ENCODE results near the gene NPAS3. TPM values are rescaled to one million over a fixed set of nuclear protein-coding genes. Genes with fewer than 3 reads are reported as not detected.

Gene NPAS3
- total RNA-seq, 1 donor from 2014 or later: 2.0 TPM

DNA sequence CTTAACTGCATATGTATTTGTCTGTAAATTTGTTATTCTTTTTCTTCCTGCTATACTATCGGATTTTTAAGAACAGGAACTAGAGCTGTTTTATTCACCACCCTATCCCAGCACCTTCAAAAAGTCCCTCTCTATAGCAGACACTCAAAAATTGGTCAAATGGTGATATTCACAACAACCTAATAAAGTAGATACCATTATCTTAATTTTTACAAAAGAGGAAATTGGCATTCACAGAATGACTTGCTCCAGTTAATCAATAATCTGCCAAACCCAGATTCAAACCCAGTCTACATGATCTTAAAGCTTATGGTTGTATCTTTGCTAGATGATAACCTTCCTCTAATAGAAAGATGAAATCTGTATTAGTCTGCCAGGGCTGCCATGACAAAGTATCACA lies 585.6 kb downstream of the NPAS3 start:
- no peak for TF ChIP-seq CTCF (IDR thresholded peaks at IDR 0.05; ENCODE audit: insufficient read depth, low read length, poor library complexity, severe bottlenecking)

GRCh38 chr14:33525626-33526025 lies 586.9 kb downstream of the NPAS3 start:
- no peaks in the 10 kb centered on the region for H3K27me3 ChIP-seq (ENCODE audit: control insufficient read depth, insufficient read depth, low read length)
- no peak for DNase-seq (ENCODE audit: low read depth)
- TF ChIP-seq CTCF (IDR thresholded peaks at IDR 0.05; ENCODE audit: insufficient read depth, low read length, poor library complexity, severe bottlenecking): no peak
- H3K4me3 ChIP-seq (ENCODE audit: low read depth, low read length): no peak overlapping the region
- H3K36me3 ChIP-seq (ENCODE audit: control insufficient read depth, insufficient read depth, low read length): no peaks in the 10 kb centered on the region

More for the DNA sequence above, 585.6 kb downstream of the NPAS3 start:
- Histone ChIP-seq H3K36me3 (ENCODE audit: control insufficient read depth, insufficient read depth, low read length) (no peaks in the 10 kb centered on the region), H3K27me3 (ENCODE audit: control insufficient read depth, insufficient read depth, low read length) (no peaks in the 10 kb centered on the region), H3K4me3 (ENCODE audit: low read depth, low read length) (no peak overlapping the region)
- no peak for DNase-seq (ENCODE audit: low read depth)

- no peaks in the 10 kb centered on the region for H3K27me3 ChIP-seq (ENCODE audit: control insufficient read depth, insufficient read depth, low read length)
- DNase-seq (ENCODE audit: low read depth): no peak
- no peak for TF ChIP-seq CTCF (IDR thresholded peaks at IDR 0.05; ENCODE audit: insufficient read depth, low read length, poor library complexity, severe bottlenecking)
- no peak overlapping the region for H3K4me3 ChIP-seq (ENCODE audit: low read depth, low read length)
- H3K36me3 ChIP-seq (ENCODE audit: control insufficient read depth, insufficient read depth, low read length): no peaks in the 10 kb centered on the region
Observed at GRCh38 chr14:33527023-33527634, 588.5 kb downstream of the NPAS3 start.

GRCh38 chr14:33528655-33529054 lies 590.0 kb downstream of the NPAS3 start:
- no peak for DNase-seq (ENCODE audit: low read depth)
- TF ChIP-seq CTCF (IDR thresholded peaks at IDR 0.05; ENCODE audit: insufficient read depth, low read length, poor library complexity, severe bottlenecking): no peak
- H3K27me3 ChIP-seq (ENCODE audit: control insufficient read depth, insufficient read depth, low read length): no peaks in the 10 kb centered on the region
- no peak overlapping the region for H3K4me3 ChIP-seq (ENCODE audit: low read depth, low read length)
- H3K36me3 ChIP-seq (ENCODE audit: control insufficient read depth, insufficient read depth, low read length): no peaks in the 10 kb centered on the region

DNA sequence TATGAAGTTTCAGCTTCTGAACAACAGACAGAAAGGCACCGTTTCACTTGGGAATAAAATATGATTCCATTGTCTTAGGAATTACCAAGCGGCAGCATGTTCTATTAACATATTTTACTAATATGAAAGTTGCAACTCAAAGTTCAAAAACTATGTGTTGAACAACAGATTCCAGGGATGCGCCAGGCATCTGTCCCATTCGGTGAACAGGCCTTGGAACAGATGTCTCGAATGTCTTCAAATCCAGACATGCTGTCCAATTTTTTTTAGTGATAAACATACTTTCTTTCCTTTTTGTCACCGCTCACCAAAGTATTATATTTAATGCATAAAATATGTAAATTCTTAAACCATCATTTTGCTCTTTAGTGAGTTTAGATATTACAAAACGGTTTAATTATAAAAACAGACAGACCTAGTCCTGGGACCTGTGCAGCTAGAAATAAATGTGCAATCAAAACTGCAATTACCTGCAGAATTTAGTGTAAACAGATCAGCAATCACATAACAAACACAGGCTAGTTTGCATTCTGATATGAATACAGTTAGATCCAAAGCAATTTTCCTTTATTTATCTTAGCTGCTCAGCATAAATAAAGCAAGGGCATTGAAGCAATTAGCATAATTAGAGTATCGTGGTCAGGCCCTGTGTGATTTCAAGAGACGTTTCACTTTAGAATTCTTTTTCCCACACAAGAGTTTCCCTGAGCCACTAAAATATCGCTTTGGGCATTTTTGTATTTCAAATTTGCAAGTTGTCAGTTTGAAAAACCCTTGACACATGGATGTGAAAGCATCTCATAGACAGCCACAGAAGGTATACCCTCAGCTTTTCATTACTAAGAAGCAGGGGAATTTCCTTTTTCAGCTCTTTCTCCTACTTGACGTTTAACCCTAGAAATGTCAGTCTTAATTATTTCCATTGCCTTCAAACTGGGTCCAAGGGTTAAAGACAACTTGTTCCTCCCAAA lies 591.4 kb downstream of the NPAS3 start:
- TF ChIP-seq CTCF (IDR thresholded peaks at IDR 0.05; ENCODE audit: insufficient read depth, low read length, poor library complexity, severe bottlenecking): no peak
- no peaks in the 10 kb centered on the region for H3K27me3 ChIP-seq (ENCODE audit: control insufficient read depth, insufficient read depth, low read length)
- DNase-seq (ENCODE audit: low read depth): no peak
- H3K36me3 ChIP-seq (ENCODE audit: control insufficient read depth, insufficient read depth, low read length): no peaks in the 10 kb centered on the region
- no peak overlapping the region for H3K4me3 ChIP-seq (ENCODE audit: low read depth, low read length)

Data from kidney epithelial cell (primary cell).